HepG2 (cell line): ENCODE data around the gene CYP46A1. TPM values are rescaled to one million over a fixed set of nuclear protein-coding genes. Genes with fewer than 3 reads are reported as not detected.

ENCODE experiments used
- ARHGAP35 ChIP-seq: sonication (generic); formaldehyde crosslinking; IDR thresholded peaks from 2 replicates; pipeline ENCODE4 v1.9.0; 2022; ENCODE audit warnings: mild to moderate bottlenecking, inconsistent platforms, moderate library complexity, missing genetic modification reagents, borderline replicate concordance
- ARID2 ChIP-seq: sonication (generic); formaldehyde crosslinking; IDR thresholded peaks from 2 replicates; pipeline ENCODE4 v1.8.1; 2022; ENCODE audit warnings: mild to moderate bottlenecking, missing genetic modification reagents, borderline replicate concordance
- ASH2L ChIP-seq: fragments of 300-600, 200-600 bp; sonication (generic); IDR thresholded peaks from 2 replicates; pipeline ENCODE4 v1.7.0; 2017; ENCODE audit warnings: low read depth, mild to moderate bottlenecking, moderate library complexity, mixed read lengths, low read length; ENCODE audit not compliant: insufficient read length
- CENPX ChIP-seq: sonication (generic); formaldehyde crosslinking; IDR thresholded peaks from 2 replicates; pipeline ENCODE4 v1.9.0; 2021; ENCODE audit warnings: mild to moderate bottlenecking, missing genetic modification reagents, moderate library complexity
- DR1 ChIP-seq: sonication (generic); formaldehyde crosslinking; IDR thresholded peaks from 2 replicates; pipeline ENCODE4 v1.8.0; 2021; ENCODE audit warnings: mild to moderate bottlenecking, missing genetic modification reagents, inconsistent platforms
- GTF2F1 ChIP-seq: fragments of 150-350 bp; IDR thresholded peaks from 2 replicates; pipeline ENCODE4 v1.6.1; 2014; ENCODE audit warnings: low read length
- KLF15 ChIP-seq: sonication (generic); formaldehyde crosslinking; IDR thresholded peaks from 2 replicates; pipeline ENCODE4 v1.8.1; 2023; ENCODE audit warnings: borderline replicate concordance, mild to moderate bottlenecking, inconsistent platforms, missing genetic modification reagents, mixed read lengths
- KLF9 ChIP-seq: IDR thresholded peaks from 2 replicates; pipeline ENCODE4 v1.6.1; 2016; ENCODE audit warnings: low read depth
- POGZ ChIP-seq: sonication (generic); formaldehyde crosslinking; IDR thresholded peaks from 2 replicates; pipeline ENCODE4 v1.4.0; 2020; ENCODE audit warnings: mild to moderate bottlenecking, missing genetic modification reagents
- RAD21 ChIP-seq: fragments of 450-650 bp; formaldehyde crosslinking; IDR thresholded peaks from 2 replicates; pipeline ENCODE4 v1.5.0; 2020; ENCODE audit warnings: mild to moderate bottlenecking
- RFX3 ChIP-seq: IDR thresholded peaks from 2 replicates; pipeline ENCODE4 v1.6.1; 2016; ENCODE audit warnings: missing biosample characterization, missing genetic modification reagents
- RFXANK ChIP-seq: IDR thresholded peaks from 2 replicates; pipeline ENCODE4 v1.6.1; 2016
- ZNF317 ChIP-seq: sonication (generic); formaldehyde crosslinking; IDR thresholded peaks from 2 replicates; pipeline ENCODE4 v1.5.0; 2020; ENCODE audit warnings: mild to moderate bottlenecking, missing genetic modification reagents
- ZNF607 ChIP-seq: sonication (generic); formaldehyde crosslinking; IDR thresholded peaks from 2 replicates; pipeline ENCODE4 v1.5.1; 2020; ENCODE audit warnings: missing genetic modification reagents, mild to moderate bottlenecking, borderline replicate concordance
- ZNF672 ChIP-seq: sonication (generic); formaldehyde crosslinking; IDR thresholded peaks from 2 replicates; pipeline ENCODE4 v1.8.1; 2022; ENCODE audit warnings: missing genetic modification reagents
- ZNF775 ChIP-seq: sonication (generic); formaldehyde crosslinking; IDR thresholded peaks from 2 replicates; pipeline ENCODE4 v1.4.0; 2020; ENCODE audit warnings: missing genetic modification reagents, mild to moderate bottlenecking, moderate library complexity, borderline replicate concordance
- ZNF781 ChIP-seq: sonication (generic); formaldehyde crosslinking; IDR thresholded peaks from 2 replicates; pipeline ENCODE4 v1.5.1; 2020; ENCODE audit warnings: borderline replicate concordance, mild to moderate bottlenecking, missing genetic modification reagents; ENCODE audit errors: not compliant biosample characterization
- ZSCAN21 ChIP-seq: sonication (generic); formaldehyde crosslinking; IDR thresholded peaks from 2 replicates; pipeline ENCODE4 v1.8.0; 2022; ENCODE audit warnings: mild to moderate bottlenecking, missing genetic modification reagents, moderate library complexity, borderline replicate concordance
- polyA plus RNA-seq, 8 experiments: library from polyadenylated mRNA; depleted of rRNA in 3 of 8; stranded (reverse) in 7 of 8; unstranded in 1 of 8; fragments of >200 nt; fragmentation: Illumina TruSeq in 4 of 8; extraction: Trizol in 4 of 8; gene quantifications; 2 replicates each; pipeline versions ENCODE4 v1.2.1 to v1.2.3, GENCODE V29; 2011 to 2016; ENCODE audit warnings: low read depth in 4 of 8, missing spikeins in 1 of 8, mixed read lengths in 1 of 8; ENCODE audit not compliant: insufficient read depth in 1 of 8
- total RNA-seq, 5 experiments: library from RNA; depleted of rRNA; stranded (reverse); fragments of >200 nt; fragmentation: Illumina TruSeq; extraction: Trizol; gene quantifications; 2 replicates each; pipeline ENCODE4 v1.2.3, GENCODE V29; 2016; ENCODE audit warnings: low read depth in 1 of 5
- TF ChIP-seq, protein P1 (sequence below), 2 experiments: sonication (generic) in 1 of 2; formaldehyde crosslinking in 1 of 2; IDR thresholded peaks; 2 replicates each; pipeline versions ENCODE4 v1.4.0 to v1.6.1; 2016 to 2020; ENCODE audit warnings: borderline replicate concordance in 1 of 2, low read depth in 1 of 2, mild to moderate bottlenecking in 1 of 2, missing genetic modification reagents in 1 of 2
- TF ChIP-seq, protein P2 (sequence below): fragments of 450-650 bp; IDR thresholded peaks from 2 replicates; pipeline ENCODE4 v1.6.1; 2017; ENCODE audit warnings: mild to moderate bottlenecking
- TF ChIP-seq, protein P3 (sequence below): IDR thresholded peaks from 2 replicates; pipeline ENCODE4 v1.6.1; 2016; ENCODE audit warnings: missing compliant biosample characterization, missing genetic modification reagents, borderline replicate concordance

Gene CYP46A1
- total and polyA plus RNA-seq, 2 of the 13 experiments (the other 11 are each of a cell fraction or from before 2014, with no cell fraction given), result not detected

DNA sequence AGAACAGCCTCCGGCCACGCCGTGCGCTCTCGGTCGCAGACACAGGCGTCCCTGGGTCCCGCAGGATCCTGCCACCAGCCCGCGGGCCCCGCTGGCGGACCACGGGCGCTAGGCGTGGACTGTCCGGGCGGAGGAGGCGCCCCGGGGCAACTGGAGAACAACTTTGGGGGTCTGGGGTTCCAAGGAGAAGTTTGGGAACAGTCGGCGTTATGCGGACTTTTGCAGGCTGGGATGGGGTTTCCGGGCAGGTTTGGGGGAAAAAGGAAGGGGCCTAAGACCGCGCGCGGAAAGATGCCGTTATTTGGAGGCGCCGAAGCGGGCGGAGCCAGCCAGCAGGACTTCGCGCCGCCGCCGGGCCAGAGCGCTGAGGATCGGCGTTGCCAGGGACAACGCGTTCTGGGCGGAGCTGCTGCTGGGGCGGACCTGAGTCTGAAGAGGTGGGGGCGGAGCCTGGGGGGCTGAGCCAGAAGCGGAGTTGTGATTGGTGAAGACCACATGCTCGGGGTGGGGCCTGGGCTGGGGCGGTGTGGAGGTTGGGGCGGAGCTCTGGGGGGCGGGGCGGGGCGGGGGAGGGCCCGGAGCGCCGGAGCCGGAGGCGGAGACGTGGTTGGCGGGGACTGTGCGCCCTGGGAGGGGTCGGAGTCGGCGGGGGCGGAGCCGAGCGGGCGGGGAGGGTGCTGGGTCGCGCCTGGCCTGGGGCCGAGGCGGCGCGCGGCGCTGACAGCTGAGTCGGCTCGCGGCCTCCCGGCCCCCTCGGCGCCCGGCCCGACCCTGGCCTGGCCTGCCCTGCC lies at the start of gene CYP46A1 (continued):
- TF ChIP-seq, protein P1, sequence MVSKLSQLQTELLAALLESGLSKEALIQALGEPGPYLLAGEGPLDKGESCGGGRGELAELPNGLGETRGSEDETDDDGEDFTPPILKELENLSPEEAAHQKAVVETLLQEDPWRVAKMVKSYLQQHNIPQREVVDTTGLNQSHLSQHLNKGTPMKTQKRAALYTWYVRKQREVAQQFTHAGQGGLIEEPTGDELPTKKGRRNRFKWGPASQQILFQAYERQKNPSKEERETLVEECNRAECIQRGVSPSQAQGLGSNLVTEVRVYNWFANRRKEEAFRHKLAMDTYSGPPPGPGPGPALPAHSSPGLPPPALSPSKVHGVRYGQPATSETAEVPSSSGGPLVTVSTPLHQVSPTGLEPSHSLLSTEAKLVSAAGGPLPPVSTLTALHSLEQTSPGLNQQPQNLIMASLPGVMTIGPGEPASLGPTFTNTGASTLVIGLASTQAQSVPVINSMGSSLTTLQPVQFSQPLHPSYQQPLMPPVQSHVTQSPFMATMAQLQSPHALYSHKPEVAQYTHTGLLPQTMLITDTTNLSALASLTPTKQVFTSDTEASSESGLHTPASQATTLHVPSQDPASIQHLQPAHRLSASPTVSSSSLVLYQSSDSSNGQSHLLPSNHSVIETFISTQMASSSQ (IDR thresholded peaks at IDR 0.05; ENCODE audit: low read depth), result no peak
- TF ChIP-seq, protein P1 (CRISPR knock-in tag; IDR thresholded peaks at IDR 0.05; ENCODE audit: borderline replicate concordance), result no peak; the same call in 1 of the 2 replicates
- TF ChIP-seq, protein P2, sequence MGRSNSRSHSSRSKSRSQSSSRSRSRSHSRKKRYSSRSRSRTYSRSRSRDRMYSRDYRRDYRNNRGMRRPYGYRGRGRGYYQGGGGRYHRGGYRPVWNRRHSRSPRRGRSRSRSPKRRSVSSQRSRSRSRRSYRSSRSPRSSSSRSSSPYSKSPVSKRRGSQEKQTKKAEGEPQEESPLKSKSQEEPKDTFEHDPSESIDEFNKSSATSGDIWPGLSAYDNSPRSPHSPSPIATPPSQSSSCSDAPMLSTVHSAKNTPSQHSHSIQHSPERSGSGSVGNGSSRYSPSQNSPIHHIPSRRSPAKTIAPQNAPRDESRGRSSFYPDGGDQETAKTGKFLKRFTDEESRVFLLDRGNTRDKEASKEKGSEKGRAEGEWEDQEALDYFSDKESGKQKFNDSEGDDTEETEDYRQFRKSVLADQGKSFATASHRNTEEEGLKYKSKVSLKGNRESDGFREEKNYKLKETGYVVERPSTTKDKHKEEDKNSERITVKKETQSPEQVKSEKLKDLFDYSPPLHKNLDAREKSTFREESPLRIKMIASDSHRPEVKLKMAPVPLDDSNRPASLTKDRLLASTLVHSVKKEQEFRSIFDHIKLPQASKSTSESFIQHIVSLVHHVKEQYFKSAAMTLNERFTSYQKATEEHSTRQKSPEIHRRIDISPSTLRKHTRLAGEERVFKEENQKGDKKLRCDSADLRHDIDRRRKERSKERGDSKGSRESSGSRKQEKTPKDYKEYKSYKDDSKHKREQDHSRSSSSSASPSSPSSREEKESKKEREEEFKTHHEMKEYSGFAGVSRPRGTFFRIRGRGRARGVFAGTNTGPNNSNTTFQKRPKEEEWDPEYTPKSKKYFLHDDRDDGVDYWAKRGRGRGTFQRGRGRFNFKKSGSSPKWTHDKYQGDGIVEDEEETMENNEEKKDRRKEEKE, result no peak
- no peak for TF ChIP-seq GTF2F1
- peak; percentile 67; the same call in 1 of the 2 replicates for TF ChIP-seq DR1
- 0 out of 2 replicates have a peak, but pooled peaks have one; percentile 49 for TF ChIP-seq ZNF317
- no peak; the same call in 1 of the 2 replicates for TF ChIP-seq ZNF607
- TF ChIP-seq ARHGAP35 (CRISPR knock-in tag), result peak; percentile 21; the same call in 1 of the 2 replicates
- TF ChIP-seq RFXANK (CRISPR knock-in tag), result no peak
- no peak for TF ChIP-seq ARID2
- no peak for TF ChIP-seq CENPX (CRISPR knock-in tag)
- TF ChIP-seq ASH2L, result peak; percentile 68
- no peak for TF ChIP-seq KLF9 (CRISPR knock-in tag)
- no peak for TF ChIP-seq ZSCAN21 (CRISPR knock-in tag)
- TF ChIP-seq, protein P3, sequence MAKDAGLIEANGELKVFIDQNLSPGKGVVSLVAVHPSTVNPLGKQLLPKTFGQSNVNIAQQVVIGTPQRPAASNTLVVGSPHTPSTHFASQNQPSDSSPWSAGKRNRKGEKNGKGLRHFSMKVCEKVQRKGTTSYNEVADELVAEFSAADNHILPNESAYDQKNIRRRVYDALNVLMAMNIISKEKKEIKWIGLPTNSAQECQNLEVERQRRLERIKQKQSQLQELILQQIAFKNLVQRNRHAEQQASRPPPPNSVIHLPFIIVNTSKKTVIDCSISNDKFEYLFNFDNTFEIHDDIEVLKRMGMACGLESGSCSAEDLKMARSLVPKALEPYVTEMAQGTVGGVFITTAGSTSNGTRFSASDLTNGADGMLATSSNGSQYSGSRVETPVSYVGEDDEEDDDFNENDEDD, result peak; percentile 69; the same call in 1 of the 2 replicates
- TF ChIP-seq RFX3 (CRISPR knock-in tag), result peak; percentile 81
- no peak; the same call in 1 of the 2 replicates for TF ChIP-seq RAD21
- peak; percentile 39 for TF ChIP-seq ZNF781 (CRISPR knock-in tag)
- no peak for TF ChIP-seq ZNF775 (CRISPR knock-in tag)
- peak; percentile 50; the same call in 1 of the 2 replicates for TF ChIP-seq POGZ
- TF ChIP-seq KLF15, result no peak
- no peak for TF ChIP-seq ZNF672 (CRISPR knock-in tag)
